Loucy (cell line): ENCODE measurements around the gene ACOT11.

Source experiments
- EZH2phosphoT487 ChIP-seq: fragments of 200-600 bp; IDR thresholded peaks from 2 replicates; pipeline ENCODE4 v1.6.1; 2018; ENCODE audit warnings: antibody characterized with exemption, mild to moderate bottlenecking, moderate library complexity, borderline replicate concordance
- TF ChIP-seq, protein P1 (sequence below): fragments of 200-600 bp; sonication (generic); conservative IDR thresholded peaks from 2 replicates; pipeline ENCODE4 v1.5.1; 2014; ENCODE audit warnings: mild to moderate bottlenecking, antibody characterized with exemption, low read length

DNA sequence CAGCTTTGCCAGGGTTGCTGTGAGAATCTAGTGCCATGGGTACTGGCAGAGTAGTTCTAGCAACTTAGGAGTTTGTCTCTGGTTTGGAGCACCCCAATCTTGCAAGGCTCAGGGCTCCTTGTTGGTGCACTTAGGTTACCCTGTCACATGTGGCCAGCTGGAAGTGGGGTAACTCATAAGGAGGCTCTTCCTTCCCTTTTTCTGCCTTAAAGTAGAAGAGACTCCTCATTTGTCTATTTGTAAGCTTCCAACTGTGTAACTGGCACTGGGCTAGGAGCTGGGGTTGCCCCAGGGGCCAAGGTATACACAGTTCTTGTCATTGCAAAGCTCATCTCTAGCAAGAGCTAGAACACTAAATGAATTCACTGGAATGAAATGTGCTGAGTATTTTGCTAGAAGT, 104.1 kb downstream of the ACOT11 start:
- TF ChIP-seq, protein P1, sequence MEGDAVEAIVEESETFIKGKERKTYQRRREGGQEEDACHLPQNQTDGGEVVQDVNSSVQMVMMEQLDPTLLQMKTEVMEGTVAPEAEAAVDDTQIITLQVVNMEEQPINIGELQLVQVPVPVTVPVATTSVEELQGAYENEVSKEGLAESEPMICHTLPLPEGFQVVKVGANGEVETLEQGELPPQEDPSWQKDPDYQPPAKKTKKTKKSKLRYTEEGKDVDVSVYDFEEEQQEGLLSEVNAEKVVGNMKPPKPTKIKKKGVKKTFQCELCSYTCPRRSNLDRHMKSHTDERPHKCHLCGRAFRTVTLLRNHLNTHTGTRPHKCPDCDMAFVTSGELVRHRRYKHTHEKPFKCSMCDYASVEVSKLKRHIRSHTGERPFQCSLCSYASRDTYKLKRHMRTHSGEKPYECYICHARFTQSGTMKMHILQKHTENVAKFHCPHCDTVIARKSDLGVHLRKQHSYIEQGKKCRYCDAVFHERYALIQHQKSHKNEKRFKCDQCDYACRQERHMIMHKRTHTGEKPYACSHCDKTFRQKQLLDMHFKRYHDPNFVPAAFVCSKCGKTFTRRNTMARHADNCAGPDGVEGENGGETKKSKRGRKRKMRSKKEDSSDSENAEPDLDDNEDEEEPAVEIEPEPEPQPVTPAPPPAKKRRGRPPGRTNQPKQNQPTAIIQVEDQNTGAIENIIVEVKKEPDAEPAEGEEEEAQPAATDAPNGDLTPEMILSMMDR, result no peak
- TF ChIP-seq EZH2phosphoT487, result no peak
